GM12875 (cell line): ENCODE data around the gene ZMYM1.
"Not testable (repeated sequence)": the region's sequence is repeated elsewhere in the genome, so short reads cannot be mapped to it uniquely, and the experiment has no call there.

Experiments
- H3K4me3 ChIP-seq: one replicate; pipeline ENCODE4 v1.5.1; 2011; ENCODE audit warnings: low read depth, low read length, control low read depth
- CTCF ChIP-seq: IDR thresholded peaks from 2 replicates; pipeline ENCODE4 v1.5.1; 2011; ENCODE audit warnings: low read depth, mild to moderate bottlenecking, control low read depth, inconsistent platforms, low read length, moderate library complexity, borderline replicate concordance; ENCODE audit not compliant: insufficient read depth

Gene ZMYM1

GRCh38 chr1:35115459-35116383 lies 36.5 kb downstream of the ZMYM1 start:
- no peak overlapping the region for H3K4me3 ChIP-seq
- TF ChIP-seq CTCF, result no peak

- TF ChIP-seq CTCF, result no peak
- H3K4me3 ChIP-seq, result peak overlapping the region; percentile 38
Observed at GRCh38 chr1:35120458-35121133, 41.4 kb downstream of the ZMYM1 start.

GRCh38 chr1:35122311-35122710 lies 43.1 kb downstream of the ZMYM1 start:
- TF ChIP-seq CTCF, result no peak
- H3K4me3 ChIP-seq, result no peak overlapping the region

- TF ChIP-seq CTCF, result no peak
- no peak overlapping the region for H3K4me3 ChIP-seq
Observed at GRCh38 chr1:35126546-35126945, 47.4 kb downstream of the ZMYM1 start.

GRCh38 chr1:35129080-35129479 lies 49.9 kb downstream of the ZMYM1 start:
- no peak overlapping the region for H3K4me3 ChIP-seq
- no peak for TF ChIP-seq CTCF

GRCh38 chr1:35136780-35137179 lies 57.6 kb downstream of the ZMYM1 start:
- no peak overlapping the region for H3K4me3 ChIP-seq
- no peak for TF ChIP-seq CTCF

GRCh38 chr1:35137590-35137989 lies 58.4 kb downstream of the ZMYM1 start:
- H3K4me3 ChIP-seq, result not testable (repeated sequence)

- not testable (repeated sequence) for H3K4me3 ChIP-seq
Observed at GRCh38 chr1:35142294-35142693, 63.1 kb downstream of the ZMYM1 start.

GRCh38 chr1:35142728-35143127 lies 63.5 kb downstream of the ZMYM1 start:
- not testable (repeated sequence) for H3K4me3 ChIP-seq
